ENCODE results near the gene DTYMK.
"Not testable (repeated sequence)": the region's sequence is repeated elsewhere in the genome, so short reads cannot be mapped to it uniquely, and the experiment has no call there.

Gene DTYMK

GRCh38 chr2:241672243-241673188, 14.1 kb downstream of the DTYMK start:
- Mint-ChIP-seq H3K4me1 (peaks cover 4 to 14% of the 10 kb centered on the region in 2 donors), H3K4me3 (no peak overlapping the region), H3K27ac (peak overlapping the region; percentile 75), H3K36me3 (peaks cover 48 to 73% of the 10 kb centered on the region in 2 donors), H3K27me3 (no peaks in the 10 kb centered on the region), H3K9me3 (no peaks in the 10 kb centered on the region)
- ATAC-seq (replicated peaks) (no peak), DNase-seq (no peak)

GRCh38 chr2:241671457-241672240, 15.0 kb downstream of the DTYMK start:
- DNase-seq (no peak), ATAC-seq (replicated peaks) (no peak)
- peak overlapping the region; percentile 75 for H3K27ac Mint-ChIP-seq
- H3K36me3 Mint-ChIP-seq = peaks cover 44 to 71% of the 10 kb centered on the region in 2 donors
- H3K27me3 Mint-ChIP-seq = no peaks in the 10 kb centered on the region
- H3K9me3 Mint-ChIP-seq = no peaks in the 10 kb centered on the region
- no peak overlapping the region for H3K4me3 Mint-ChIP-seq
- peaks cover 4 to 10% of the 10 kb centered on the region in 2 donors for H3K4me1 Mint-ChIP-seq

DNA sequence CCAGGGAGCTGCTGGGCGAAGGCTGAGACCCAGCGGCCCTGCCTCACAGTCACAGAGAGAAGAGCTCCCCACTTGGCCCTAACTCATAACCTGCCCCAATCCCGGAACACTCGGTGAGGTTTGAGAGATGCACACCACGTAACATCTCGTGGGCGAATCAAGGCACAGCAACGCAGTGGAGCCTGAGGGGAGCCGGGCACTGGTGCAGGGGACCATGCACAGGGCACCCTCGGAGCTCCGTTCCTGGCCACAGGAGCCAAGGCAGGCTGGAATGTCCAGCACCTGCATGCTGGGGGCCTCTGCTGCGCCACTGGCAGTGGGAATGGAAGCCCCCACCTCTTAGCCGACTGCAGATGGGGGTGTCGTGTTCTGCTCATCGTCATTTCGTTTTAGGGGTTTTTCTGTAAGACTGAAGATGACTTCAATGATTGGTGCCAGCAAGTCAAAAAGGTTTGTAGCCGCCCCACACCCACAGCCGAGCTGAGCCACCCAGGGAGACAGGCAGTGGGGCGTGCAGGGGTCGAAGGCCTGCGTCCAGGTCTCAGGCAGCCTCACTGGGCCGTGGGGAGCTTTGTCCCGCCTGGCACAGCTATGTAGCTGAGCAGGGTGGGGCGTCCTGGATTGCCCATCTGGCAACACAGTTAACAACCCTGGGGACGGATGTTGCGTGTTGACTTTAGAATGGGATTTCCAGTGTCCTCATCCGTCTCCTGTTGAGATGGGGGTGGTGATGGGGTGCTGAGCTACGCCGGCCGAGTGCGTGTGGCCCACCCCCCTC, 16.1 kb downstream of the DTYMK start:
- no peaks in the 10 kb centered on the region for H3K27me3 Mint-ChIP-seq
- DNase-seq (no peak), ATAC-seq (replicated peaks) (no peak)
- H3K4me1 Mint-ChIP-seq = peaks cover 8 to 11% of the 10 kb centered on the region in 2 donors
- peaks cover 43 to 67% of the 10 kb centered on the region in 2 donors for H3K36me3 Mint-ChIP-seq
- peak overlapping the region; percentile 28 for H3K27ac Mint-ChIP-seq
- H3K4me3 Mint-ChIP-seq = no peak overlapping the region
- no peaks in the 10 kb centered on the region for H3K9me3 Mint-ChIP-seq

DNA sequence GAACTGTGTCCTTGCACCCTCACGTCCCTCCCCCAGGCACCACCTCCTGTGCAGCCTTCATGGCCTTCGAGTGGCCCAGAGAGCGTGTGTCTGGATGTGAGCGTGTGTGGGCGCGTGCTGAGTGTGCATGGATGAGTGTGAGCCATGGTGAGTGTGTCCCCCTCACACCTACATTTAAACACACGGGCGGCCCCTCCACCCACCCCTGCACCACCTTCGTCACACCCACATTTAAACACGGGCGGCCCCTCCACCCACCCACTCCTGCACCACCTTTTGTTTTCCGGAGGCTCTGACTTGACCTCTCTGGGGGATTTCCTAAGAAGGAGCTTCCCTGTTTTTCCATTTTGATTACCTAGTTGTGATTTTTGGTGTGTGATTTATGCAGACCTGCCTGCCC, 17.8 kb downstream of the DTYMK start:
- DNase-seq = no peak
- Mint-ChIP-seq H3K4me3 (no peak overlapping the region), H3K27ac (no peak overlapping the region), H3K9me3 (no peaks in the 10 kb centered on the region), H3K27me3 (no peaks in the 10 kb centered on the region), H3K36me3 (peaks cover 38 to 61% of the 10 kb centered on the region in 2 donors), H3K4me1 (peaks cover 12 to 16% of the 10 kb centered on the region in 2 donors)
- no peak for ATAC-seq (replicated peaks)

DNA sequence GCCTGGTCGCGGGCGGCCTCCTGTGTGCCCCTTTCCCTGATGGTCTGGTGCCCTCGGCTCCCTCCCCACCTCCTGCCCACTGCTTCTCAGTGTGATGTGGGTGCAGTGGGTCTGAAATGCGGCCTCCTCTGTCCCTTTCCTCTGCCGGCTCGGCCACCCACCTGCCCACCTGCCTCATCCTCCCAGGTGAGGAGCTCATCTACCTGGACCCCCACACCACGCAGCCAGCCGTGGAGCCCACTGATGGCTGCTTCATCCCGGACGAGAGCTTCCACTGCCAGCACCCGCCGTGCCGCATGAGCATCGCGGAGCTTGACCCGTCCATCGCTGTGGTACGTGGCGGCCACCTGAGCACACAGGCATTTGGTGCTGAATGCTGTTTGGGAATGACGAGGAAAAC, 18.3 kb downstream of the DTYMK start:
- H3K27ac Mint-ChIP-seq = no peak overlapping the region
- H3K9me3 Mint-ChIP-seq = no peaks in the 10 kb centered on the region

DNA sequence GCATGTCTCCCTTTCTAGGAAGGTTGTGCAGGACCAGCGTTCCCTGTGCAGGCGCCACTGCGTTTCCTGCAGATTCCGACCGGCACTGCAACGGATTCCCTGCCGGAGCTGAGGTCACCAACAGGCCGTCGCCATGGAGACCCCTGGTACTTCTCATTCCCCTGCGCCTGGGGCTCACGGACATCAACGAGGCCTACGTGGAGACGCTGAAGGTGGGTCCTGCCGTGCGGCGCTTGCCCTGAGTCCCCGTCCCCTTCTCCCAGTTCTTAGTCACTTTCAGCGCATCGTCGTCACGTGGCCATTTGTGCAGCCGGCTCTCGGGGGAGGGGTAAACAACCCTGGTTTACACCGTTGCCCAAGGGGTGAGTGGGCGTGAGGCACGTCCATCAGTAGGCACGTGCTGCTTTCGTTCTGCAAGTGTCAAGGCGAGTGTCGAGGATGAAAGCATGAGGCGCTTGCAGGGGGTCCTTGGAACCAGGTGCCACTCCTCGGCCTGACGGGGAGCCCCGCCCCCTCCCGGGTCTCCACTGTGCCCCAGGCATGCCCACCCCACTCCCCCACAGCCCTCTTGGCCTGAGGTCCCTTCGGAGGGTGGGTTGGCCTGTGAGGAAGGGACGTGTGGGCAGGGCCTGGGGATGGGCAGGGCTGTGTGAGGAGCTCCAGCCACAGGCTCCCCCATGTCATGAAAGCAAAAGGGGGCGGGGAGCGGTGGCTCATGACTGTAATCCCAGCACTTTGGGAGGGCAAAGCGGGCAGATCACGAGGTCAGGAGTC, 19.8 kb downstream of the DTYMK start:
- Mint-ChIP-seq H3K36me3 (peaks cover 32 to 48% of the 10 kb centered on the region in 2 donors), H3K9me3 (no peaks in the 10 kb centered on the region), H3K27me3 (no peaks in the 10 kb centered on the region), H3K4me1 (peaks cover 6 to 8% of the 10 kb centered on the region in 2 donors), H3K4me3 (no peak overlapping the region), H3K27ac (no peak overlapping the region)
- DNase-seq (no peak), ATAC-seq (replicated peaks) (no peak)

More for the DNA sequence above, 18.3 kb downstream of the DTYMK start:
- Mint-ChIP-seq H3K27me3 (no peaks in the 10 kb centered on the region), H3K4me1 (peaks cover 11 to 16% of the 10 kb centered on the region in 2 donors), H3K36me3 (peaks cover 38 to 58% of the 10 kb centered on the region in 2 donors), H3K4me3 (no peak overlapping the region)
- DNase-seq (no peak), ATAC-seq (replicated peaks) (no peak)

GRCh38 chr2:241665731-241666440, 20.7 kb downstream of the DTYMK start:
- Mint-ChIP-seq H3K4me3 (no peak overlapping the region), H3K27ac (no peak overlapping the region), H3K36me3 (peaks cover 34 to 47% of the 10 kb centered on the region in 2 donors), H3K4me1 (peaks cover 6 to 8% of the 10 kb centered on the region in 2 donors), H3K27me3 (no peaks in the 10 kb centered on the region), H3K9me3 (no peaks in the 10 kb centered on the region)
- ATAC-seq (replicated peaks) (no peak), DNase-seq (no peak)

DNA sequence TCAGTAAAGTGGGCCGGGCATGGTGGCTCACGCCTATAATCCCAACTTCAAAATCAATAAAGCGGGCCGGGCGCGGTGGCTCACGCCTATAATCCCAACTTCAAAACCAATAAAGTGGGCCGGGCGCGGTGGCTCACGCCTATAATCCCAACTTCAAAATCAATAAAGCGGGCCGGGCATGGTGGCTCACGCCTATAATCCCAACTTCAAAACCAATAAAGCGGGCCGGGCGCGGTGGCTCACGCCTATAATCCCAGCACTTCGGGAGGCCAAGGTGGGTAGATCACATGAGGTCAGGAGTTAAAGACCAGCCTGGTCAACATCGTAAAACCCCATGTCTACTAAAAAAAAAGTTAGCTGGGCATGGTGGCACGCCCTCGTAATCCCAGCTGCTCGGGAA, 23.9 kb downstream of the DTYMK start:
- H3K36me3 Mint-ChIP-seq = peaks cover 29 to 50% of the 10 kb centered on the region in 2 donors
- not testable (repeated sequence) for ATAC-seq (replicated peaks)

GRCh38 chr2:241660593-241661213, 25.9 kb downstream of the DTYMK start:
- Mint-ChIP-seq H3K9me3 (no peaks in the 10 kb centered on the region), H3K36me3 (peaks cover 36 to 56% of the 10 kb centered on the region in 2 donors), H3K27me3 (no peaks in the 10 kb centered on the region), H3K4me3 (no peak overlapping the region), H3K27ac (peak overlapping the region; percentile 37), H3K4me1 (peaks cover 6 to 7% of the 10 kb centered on the region in 2 donors)
- ATAC-seq (replicated peaks) = no peak
- DNase-seq = no peak

More for the DNA sequence above, 23.9 kb downstream of the DTYMK start:
- not testable (repeated sequence) for H3K4me3 Mint-ChIP-seq, DNase-seq, H3K4me1 Mint-ChIP-seq, H3K27ac Mint-ChIP-seq, H3K27me3 Mint-ChIP-seq, H3K9me3 Mint-ChIP-seq

GRCh38 chr2:241659150-241659739, 27.4 kb downstream of the DTYMK start:
- ATAC-seq (replicated peaks) = peak; percentile 23 to 42
- Mint-ChIP-seq H3K9me3 (no peaks in the 10 kb centered on the region), H3K4me3 (no peak overlapping the region), H3K4me1 (peaks cover 0 to 1% of the 10 kb centered on the region in 2 donors), H3K27ac (peak overlapping the region; percentile 9), H3K27me3 (no peaks in the 10 kb centered on the region), H3K36me3 (peaks cover 38 to 58% of the 10 kb centered on the region in 2 donors)
- no peak for DNase-seq

DNA sequence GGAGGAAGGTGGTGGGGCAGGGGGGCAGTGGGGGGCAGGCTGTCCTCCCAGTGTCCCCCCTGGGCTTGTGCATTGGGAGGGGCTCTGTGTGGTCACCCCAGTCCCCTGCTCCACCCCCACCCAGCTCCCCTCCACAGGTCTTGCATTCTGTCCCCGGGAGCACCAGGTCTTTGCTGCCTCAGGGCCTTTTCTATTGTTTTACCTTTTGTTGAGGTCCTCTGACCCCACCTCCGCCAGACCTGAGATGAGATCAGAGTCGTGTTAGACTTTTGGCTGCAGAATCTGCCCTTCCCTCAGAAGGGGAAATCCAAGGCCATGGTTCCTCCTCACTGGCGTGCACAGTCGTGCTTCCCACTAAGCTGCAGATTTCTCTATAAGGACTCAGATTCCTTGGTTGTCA, 28.3 kb downstream of the DTYMK start:
- peaks cover 0 to 1% of the 10 kb centered on the region in 2 donors for H3K4me1 Mint-ChIP-seq
- no peaks in the 10 kb centered on the region for H3K27me3 Mint-ChIP-seq
- ATAC-seq (replicated peaks) = no peak
- DNase-seq = no peak
- no peak overlapping the region for H3K4me3 Mint-ChIP-seq
- no peaks in the 10 kb centered on the region for H3K9me3 Mint-ChIP-seq
- peaks cover 39 to 59% of the 10 kb centered on the region in 2 donors for H3K36me3 Mint-ChIP-seq
- no peak overlapping the region for H3K27ac Mint-ChIP-seq

- ATAC-seq (replicated peaks) (no peak), DNase-seq (no peak)
- Mint-ChIP-seq H3K9me3 (no peaks in the 10 kb centered on the region), H3K4me3 (no peak overlapping the region), H3K36me3 (peaks cover 43 to 62% of the 10 kb centered on the region in 2 donors), H3K4me1 (peaks cover 0 to 1% of the 10 kb centered on the region in 2 donors), H3K27me3 (no peaks in the 10 kb centered on the region), H3K27ac (no peak overlapping the region)
Measured at GRCh38 chr2:241657786-241658254, 28.8 kb downstream of the DTYMK start.

Measured in stimulated activated naive B cell treated with anti-CD40 and anti-IgM and Interleukin-4, amounts not matched to agents 10 μg/mL and 1 μg/mL and 100 μg/mL, for 72 hours (primary cell).